AG09319 (cell line): ENCODE results near the gene ABHD12B.

Source experiments
- DNase-seq: peaks from one replicate; pipeline ENCODE4 v3.0.0-alpha.2; 2010; ENCODE audit warnings: low read depth; ENCODE audit errors: extremely low read depth
- CTCF ChIP-seq: IDR thresholded peaks from 2 replicates; pipeline ENCODE4 v1.5.1; 2011; ENCODE audit warnings: low read depth, mild to moderate bottlenecking, inconsistent platforms, low read length, moderate library complexity

ABHD12B gene

GRCh38 chr14:50844391-50844790 lies 27.5 kb upstream of the ABHD12B start:
- TF ChIP-seq CTCF, result no peak
- DNase-seq, result no peak

GRCh38 chr14:50845166-50845565 lies 26.7 kb upstream of the ABHD12B start:
- TF ChIP-seq CTCF, result no peak
- no peak for DNase-seq

- DNase-seq, result no peak
- TF ChIP-seq CTCF, result no peak
These were observed 25.5 kb upstream of the ABHD12B start for GRCh38 chr14:50846226-50846880.

- no peak for DNase-seq
- no peak for TF ChIP-seq CTCF
These were observed 18.0 kb upstream of the ABHD12B start for GRCh38 chr14:50853891-50854290.

- no peak for TF ChIP-seq CTCF
- no peak for DNase-seq
These were observed 17.3 kb upstream of the ABHD12B start for GRCh38 chr14:50854521-50854920.

GRCh38 chr14:50855558-50855957 lies 16.3 kb upstream of the ABHD12B start:
- TF ChIP-seq CTCF, result no peak; the same call in 1 of the 2 replicates
- DNase-seq, result no peak

- no peak for DNase-seq
These were observed 15.2 kb upstream of the ABHD12B start for GRCh38 chr14:50856660-50857059.

More at GRCh38 chr14:50856660-50857059, 15.2 kb upstream of the ABHD12B start:
- TF ChIP-seq CTCF, result no peak
